Body of pancreas (tissue), 4 donors: ENCODE data around the gene WDFY3. TPM values are rescaled to one million over a fixed set of nuclear protein-coding genes. Genes with fewer than 3 reads are reported as not detected.

Source experiments
- ATAC-seq: fragments of 150-250 bp; one replicate; pipeline ENCODE4 v1.9.1; 2016
- DNase-seq, 4 donors: peaks; one replicate each; pipeline ENCODE4 v3.0.0-alpha.2; 2019
- H3K27ac ChIP-seq, 4 donors: fragments of 200-600 bp; sonication (generic); 1 replicate in 3 of 4; 2 replicates in 1 of 4; pipeline versions ENCODE4 v1.5.1 to v1.6.1; 2016 to 2019; ENCODE audit warnings: mild to moderate bottlenecking in 1 of 4, mixed read lengths in 1 of 4, moderate library complexity in 1 of 4
- H3K27me3 ChIP-seq, 2 donors: fragments of 200-600 bp; sonication (generic); one replicate each; pipeline ENCODE4 v1.6.0; 2016; ENCODE audit warnings: mild to moderate bottlenecking in 1 of 2
- H3K36me3 ChIP-seq, 2 donors: fragments of 200-600 bp; sonication (generic); replicated peaks in 1 of 2; 2 replicates each; pipeline ENCODE4 v1.5.1; 2016; ENCODE audit warnings: low read depth in 2 of 2; ENCODE audit not compliant: insufficient read depth in 1 of 2
- H3K4me1 ChIP-seq: fragments of 200-600 bp; sonication (generic); one replicate; pipeline ENCODE4 v1.6.0; 2016
- H3K4me3 ChIP-seq, 2 donors: fragments of 200-600 bp; sonication (generic); 1 replicate in 1 of 2; 2 replicates in 1 of 2; pipeline ENCODE4 v1.5.1; 2016 to 2019
- H3K9me3 ChIP-seq, 3 donors: fragments of 200-600 bp; sonication (generic); 1 replicate in 2 of 3; 2 replicates in 1 of 3; pipeline ENCODE4 v1.5.1; 2016
- POLR2A ChIP-seq, 3 donors: fragments of 450-650 bp; IDR thresholded peaks; one replicate each; pipeline ENCODE4 v1.6.1; 2016; ENCODE audit warnings: antibody characterized with exemption in 3 of 3, mild to moderate bottlenecking in 2 of 3
- WGBS, 2 donors: methylation state at CpG; one replicate each; pipeline ENCODE4 v1.1.5; 2017; 5-methylcytosine and 5-hydroxymethylcytosine counted together
- intact Hi-C: fragments of 100-400 bp; cut with DNase I; formaldehyde crosslinking; loops from one replicate; pipeline ENCODE4 v1.15.1; 2023
- total RNA-seq, 2 donors: library from RNA; depleted of rRNA; stranded (reverse); fragments of >200 nt; gene quantifications; one replicate each; pipeline ENCODE4 v1.1.0, GENCODE V29; 2016
- TF ChIP-seq, protein P1 (sequence below), 7 experiments: fragments of 450-650 bp in 4 of 7; fragments of 200-600 bp in 3 of 7; sonication (generic) in 3 of 7; IDR thresholded peaks; one replicate each; pipeline ENCODE4 v1.5.1; 2016 to 2019; ENCODE audit warnings: antibody characterized with exemption in 7 of 7

The WDFY3 gene
- total RNA-seq, 2 donors from 2014 or later = 36.1 to 55.0 TPM

DNA sequence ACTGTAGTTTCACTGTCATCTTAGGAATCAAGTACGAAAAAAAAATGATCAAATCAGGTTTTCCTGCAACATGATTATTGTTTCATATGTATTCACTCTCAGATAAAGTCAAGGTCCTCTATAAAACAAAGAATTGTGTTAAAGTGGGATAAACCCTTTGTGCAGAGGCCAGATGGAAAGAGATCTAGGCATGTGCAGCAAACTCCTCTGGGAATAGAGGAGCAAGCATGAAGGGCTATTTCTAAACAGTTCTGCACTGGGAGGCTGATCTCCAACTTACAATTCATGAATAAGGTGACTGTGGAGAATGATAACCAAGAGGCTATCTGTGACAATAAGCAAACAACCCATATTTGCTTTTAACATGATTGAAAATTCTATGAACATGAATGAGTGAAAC, 2.4 kb upstream of the WDFY3 start:
- Histone ChIP-seq H3K27ac (no peak overlapping the region), H3K4me3 (no peak overlapping the region), H3K4me1 (peaks cover 19% of the 10 kb centered on the region), H3K36me3 (no peaks in the 10 kb centered on the region), H3K27me3 (no peaks in the 10 kb centered on the region), H3K9me3 (no peaks in the 10 kb centered on the region)
- no peak for TF ChIP-seq POLR2A (IDR thresholded peaks at IDR 0.05)
- TF ChIP-seq, protein P1, sequence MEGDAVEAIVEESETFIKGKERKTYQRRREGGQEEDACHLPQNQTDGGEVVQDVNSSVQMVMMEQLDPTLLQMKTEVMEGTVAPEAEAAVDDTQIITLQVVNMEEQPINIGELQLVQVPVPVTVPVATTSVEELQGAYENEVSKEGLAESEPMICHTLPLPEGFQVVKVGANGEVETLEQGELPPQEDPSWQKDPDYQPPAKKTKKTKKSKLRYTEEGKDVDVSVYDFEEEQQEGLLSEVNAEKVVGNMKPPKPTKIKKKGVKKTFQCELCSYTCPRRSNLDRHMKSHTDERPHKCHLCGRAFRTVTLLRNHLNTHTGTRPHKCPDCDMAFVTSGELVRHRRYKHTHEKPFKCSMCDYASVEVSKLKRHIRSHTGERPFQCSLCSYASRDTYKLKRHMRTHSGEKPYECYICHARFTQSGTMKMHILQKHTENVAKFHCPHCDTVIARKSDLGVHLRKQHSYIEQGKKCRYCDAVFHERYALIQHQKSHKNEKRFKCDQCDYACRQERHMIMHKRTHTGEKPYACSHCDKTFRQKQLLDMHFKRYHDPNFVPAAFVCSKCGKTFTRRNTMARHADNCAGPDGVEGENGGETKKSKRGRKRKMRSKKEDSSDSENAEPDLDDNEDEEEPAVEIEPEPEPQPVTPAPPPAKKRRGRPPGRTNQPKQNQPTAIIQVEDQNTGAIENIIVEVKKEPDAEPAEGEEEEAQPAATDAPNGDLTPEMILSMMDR (IDR thresholded peaks at IDR 0.05) = no peak
- ATAC-seq (no peak), DNase-seq (no peak)
- WGBS, 2 donors = 30 to 41% methylated on average over 1 of the region's 1 CpG
- intact Hi-C loops = no loop called here

DNA sequence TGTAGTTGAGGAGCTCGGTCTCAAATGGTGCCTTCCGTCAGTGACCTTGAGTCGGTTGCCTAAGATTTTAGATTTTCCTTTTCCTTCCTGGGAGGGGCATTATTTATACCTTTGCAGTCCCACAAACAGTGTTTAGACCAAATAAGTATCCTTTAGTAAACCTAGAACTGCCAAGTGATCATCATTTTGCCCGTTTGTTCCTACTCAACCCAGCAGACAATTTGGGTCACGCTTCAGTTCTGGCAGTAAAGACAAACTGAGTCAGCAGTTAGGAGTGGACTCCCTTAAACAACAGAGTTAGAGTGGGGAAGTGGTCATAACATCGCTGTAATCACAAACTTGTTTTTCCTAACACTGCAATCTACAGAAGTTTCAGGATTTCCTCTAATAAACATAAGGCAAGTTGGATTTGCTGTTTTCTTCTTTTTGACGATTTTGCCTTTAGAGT, 777 bp upstream of the WDFY3 start:
- Histone ChIP-seq H3K4me3 (peak overlapping the region; percentile 55 to 91), H3K4me1 (peaks cover 19% of the 10 kb centered on the region), H3K27me3 (no peaks in the 10 kb centered on the region), H3K9me3 (no peaks in the 10 kb centered on the region), H3K27ac (peak overlapping the region; percentile 79 to 95 (median 90)), H3K36me3 (no peaks in the 10 kb centered on the region)
- no peak for ATAC-seq
- intact Hi-C loops = no loop called here
- 1 to 2% methylated on average over 7 of the region's 7 CpGs for WGBS, 2 donors
- DNase-seq = peak in 1 of 4 donors; percentile 30
- TF ChIP-seq, protein P1 (IDR thresholded peaks at IDR 0.05) = no peak
- no peak for TF ChIP-seq POLR2A (IDR thresholded peaks at IDR 0.05)

DNA sequence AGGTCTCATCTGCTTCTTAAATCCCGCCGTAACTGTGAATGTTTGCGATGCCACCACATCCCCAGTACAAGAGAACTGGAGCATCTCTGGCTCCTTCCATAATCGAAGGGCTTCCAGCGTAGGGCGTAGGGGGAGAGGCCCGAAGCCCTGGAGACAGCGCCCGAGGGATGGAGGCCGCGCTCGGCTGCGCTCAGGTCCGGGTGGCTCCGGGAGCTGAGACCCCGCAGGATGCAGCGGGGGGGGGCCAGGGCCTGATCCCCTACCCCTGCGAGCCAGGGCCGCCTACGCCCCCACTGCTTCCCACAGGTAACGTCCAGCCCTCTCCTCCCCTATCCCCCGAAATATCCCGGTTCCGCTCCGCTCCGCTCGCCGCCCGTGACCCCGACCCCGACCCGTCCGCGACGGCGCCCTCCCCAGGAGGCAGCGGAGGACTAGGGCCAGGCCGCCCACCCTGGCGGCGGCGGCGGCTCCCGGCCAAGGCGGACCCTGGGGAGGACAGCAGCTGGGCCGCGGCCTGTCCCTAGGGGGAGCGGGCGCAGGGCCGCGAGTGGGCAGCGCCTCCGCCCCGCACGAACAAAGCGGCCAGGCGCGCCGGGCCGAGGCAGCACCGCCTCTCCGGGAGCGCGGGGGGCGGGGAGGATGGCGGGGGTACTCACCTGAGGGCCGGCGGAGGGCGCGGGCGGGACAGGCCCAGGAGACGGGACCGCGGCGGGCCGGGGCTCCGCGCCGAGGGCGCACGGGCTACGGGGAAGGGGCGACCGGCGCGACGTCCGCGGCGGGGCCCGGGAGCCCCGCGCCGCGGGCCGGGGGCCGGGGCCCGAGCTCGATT, 723 bp downstream of the WDFY3 start:
- no peaks in the 10 kb centered on the region for H3K27me3 ChIP-seq
- no peaks in the 10 kb centered on the region for H3K36me3 ChIP-seq
- peak overlapping the region; percentile 59 to 91 for H3K4me3 ChIP-seq
- no peaks in the 10 kb centered on the region for H3K9me3 ChIP-seq
- peak; percentile 40 to 66 (median 44) for DNase-seq
- intact Hi-C loops = no loop called here
- 2 to 3% methylated on average over 13 to 61 of the region's 98 CpGs for WGBS, 2 donors
- TF ChIP-seq, protein P1 (IDR thresholded peaks at IDR 0.05) = peak in 1 of 7 experiments; percentile 18
- peak in 1 of 3 donors; percentile 6 for TF ChIP-seq POLR2A (IDR thresholded peaks at IDR 0.05)
- H3K4me1 ChIP-seq = peaks cover 19% of the 10 kb centered on the region
- ATAC-seq = peak; percentile 60
- peak overlapping the region; percentile 79 to 95 (median 90) for H3K27ac ChIP-seq

DNA sequence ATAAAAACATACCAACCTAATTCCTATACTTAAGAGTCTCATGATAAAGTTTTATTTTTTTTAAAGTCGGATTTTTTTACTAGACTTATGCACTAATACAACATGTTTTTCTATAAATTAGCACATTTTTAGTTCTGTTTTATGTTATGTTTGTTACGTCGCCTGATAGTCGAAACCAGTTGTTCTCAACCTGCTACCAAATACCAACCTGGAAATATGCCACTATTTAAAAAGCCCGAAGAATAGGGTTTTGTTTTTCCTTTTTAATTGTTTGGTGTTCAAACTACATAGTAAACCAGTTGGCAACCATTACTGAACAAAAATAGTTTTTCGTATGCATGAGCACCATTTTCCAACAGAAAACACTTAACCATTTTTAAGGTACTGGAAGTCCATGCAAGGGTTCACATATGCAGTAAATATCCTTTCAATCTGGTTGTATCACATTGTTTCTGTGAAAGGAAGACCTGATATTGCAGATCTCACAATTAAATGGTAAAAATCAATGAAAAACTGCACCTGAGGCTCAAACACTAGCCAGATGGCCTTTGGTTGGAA, 1.4 kb downstream of the WDFY3 start:
- 24 to 29% methylated on average over 6 of the region's 6 CpGs for WGBS, 2 donors
- peak overlapping the region in 3 of 4 donors; percentile 89 to 95 (median 90) for H3K27ac ChIP-seq
- intact Hi-C loops = no loop called here

More for the DNA sequence above, 1.4 kb downstream of the WDFY3 start:
- peak overlapping the region; percentile 59 to 91 for H3K4me3 ChIP-seq
- DNase-seq (no peak), ATAC-seq (no peak)
- no peaks in the 10 kb centered on the region for H3K27me3 ChIP-seq
- H3K4me1 ChIP-seq = peaks cover 19% of the 10 kb centered on the region
- no peaks in the 10 kb centered on the region for H3K36me3 ChIP-seq
- TF ChIP-seq, protein P1 (IDR thresholded peaks at IDR 0.05) = no peak
- TF ChIP-seq POLR2A (IDR thresholded peaks at IDR 0.05) = no peak
- no peaks in the 10 kb centered on the region for H3K9me3 ChIP-seq
